HG02885 (cell line): ENCODE data around the gene FSD1.
"Not testable (repeated sequence)": the region's sequence is repeated elsewhere in the genome, so short reads cannot be mapped to it uniquely, and the experiment has no call there.

Source experiments
- ATAC-seq: cut with Tn5 transposase; IDR thresholded peaks from one replicate; pipeline ENCODE4 v1.9.1; 2021; ENCODE audit warnings: mild to moderate bottlenecking; ENCODE audit not compliant: unreplicated experiment, poor library complexity

Gene FSD1

GRCh38 chr19:4342314-4342614, 37.9 kb downstream of the FSD1 start:
- no peak for ATAC-seq

- peak; percentile 86 for ATAC-seq
These were observed 38.4 kb downstream of the FSD1 start for GRCh38 chr19:4342615-4343369.

- peak; percentile 66 for ATAC-seq
These were observed 39.2 kb downstream of the FSD1 start, which contains the start of gene MPND for GRCh38 chr19:4343370-4344307. Gene MPND, plus strand, starts transcription at chr19:4343562. Its CDS starts 32 bp downstream, at chr19:4343594.

DNA sequence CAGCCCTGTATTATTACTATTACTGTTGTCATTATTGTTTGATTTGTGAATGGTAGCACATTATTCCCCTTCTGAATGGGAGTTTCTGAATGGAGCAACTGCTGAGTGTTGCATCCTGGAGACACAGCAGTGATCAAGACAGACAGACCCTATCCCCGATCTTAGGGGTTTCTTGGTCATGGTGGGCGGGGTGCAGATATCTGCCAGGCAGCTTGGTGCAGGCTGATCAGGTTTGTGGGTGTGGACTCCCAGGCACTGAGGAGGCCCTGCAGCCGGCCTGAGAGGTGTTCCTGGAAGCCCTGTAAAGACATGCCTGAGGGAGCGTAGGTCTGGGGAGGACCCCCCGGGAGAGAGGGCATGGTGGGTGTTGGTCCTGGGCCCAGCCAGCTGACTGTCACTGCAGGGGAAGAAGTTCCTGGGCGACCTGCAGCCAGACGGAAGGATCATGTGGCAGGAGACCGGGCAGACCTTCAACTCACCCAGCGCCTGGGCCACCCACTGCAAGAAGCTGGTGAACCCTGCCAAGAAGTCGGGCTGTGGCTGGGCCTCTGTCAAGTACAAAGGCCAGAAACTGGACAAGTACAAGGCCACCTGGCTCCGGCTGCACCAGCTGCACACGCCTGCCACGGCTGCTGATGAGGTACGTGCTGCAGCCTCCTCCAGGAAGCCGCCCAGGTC, 41.1 kb downstream of the FSD1 start:
- ATAC-seq = no peak

GRCh38 chr19:4346020-4346383, 41.6 kb downstream of the FSD1 start:
- no peak for ATAC-seq

- ATAC-seq = no peak
These were observed 43.1 kb downstream of the FSD1 start for GRCh38 chr19:4347521-4347920.

DNA sequence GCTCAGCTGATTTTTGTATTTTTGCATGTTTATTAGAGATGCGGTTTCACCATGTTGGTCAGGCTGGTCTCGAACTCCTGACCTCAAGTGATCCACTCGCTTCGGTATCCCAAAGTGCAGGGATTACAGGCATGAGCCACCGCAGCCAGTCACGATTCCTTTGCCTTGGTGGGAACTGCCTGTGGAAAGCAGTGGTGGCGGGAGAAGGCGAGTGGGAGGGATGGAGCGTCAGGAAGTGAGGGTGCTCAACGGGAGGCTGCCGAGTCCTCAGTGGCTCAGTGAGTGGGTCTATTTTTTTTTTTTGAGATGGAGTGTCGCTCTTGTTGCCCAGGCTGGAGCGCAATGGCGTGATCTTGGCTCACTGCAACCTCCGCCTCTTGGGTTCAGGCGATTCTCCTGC, 44.8 kb downstream of the FSD1 start:
- ATAC-seq = not testable (repeated sequence)

DNA sequence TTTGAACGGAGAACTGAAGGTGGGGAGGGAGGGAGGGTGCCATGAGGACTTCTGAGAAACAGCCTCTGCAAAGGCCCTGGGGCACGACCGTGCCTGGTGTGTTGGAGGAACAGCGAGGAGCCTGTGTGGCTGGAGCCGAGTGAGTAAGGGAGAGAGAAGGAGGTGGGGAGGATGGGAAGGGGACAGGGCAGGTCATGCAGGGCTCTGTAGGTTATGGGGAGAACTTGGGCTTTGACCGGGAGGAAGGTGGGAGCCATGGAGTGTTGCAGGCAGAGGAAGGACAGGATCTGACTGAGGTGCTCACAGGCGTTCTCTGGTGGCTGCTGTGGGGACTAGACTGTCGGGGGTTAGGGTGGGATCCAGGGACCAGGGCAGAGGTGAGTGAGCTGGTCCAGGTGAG, 45.7 kb downstream of the FSD1 start:
- ATAC-seq = no peak

GRCh38 chr19:4350726-4351125, 46.3 kb downstream of the FSD1 start:
- no peak for ATAC-seq

GRCh38 chr19:4352701-4353121, 48.3 kb downstream of the FSD1 start:
- ATAC-seq = no peak

DNA sequence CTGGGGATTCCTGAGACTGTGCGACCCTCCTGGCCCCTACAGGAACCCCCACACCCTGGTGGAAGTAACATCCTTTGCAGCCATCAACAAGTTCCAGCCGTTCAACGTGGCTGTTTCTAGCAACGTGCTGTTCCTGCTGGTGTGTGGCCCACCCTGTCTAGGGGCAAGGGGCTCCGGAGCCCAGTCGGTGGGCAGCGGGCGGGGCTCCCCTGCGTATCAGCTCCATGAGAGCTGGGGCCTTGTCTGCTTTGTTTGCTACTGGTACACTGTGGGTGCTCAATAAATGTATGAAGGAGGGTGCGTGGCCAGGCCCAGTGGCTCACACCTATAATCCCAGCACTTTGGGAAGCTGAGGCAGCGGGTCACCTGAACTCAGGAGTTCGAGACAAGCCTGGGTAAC, 49.9 kb downstream of the FSD1 start:
- no peak for ATAC-seq

DNA sequence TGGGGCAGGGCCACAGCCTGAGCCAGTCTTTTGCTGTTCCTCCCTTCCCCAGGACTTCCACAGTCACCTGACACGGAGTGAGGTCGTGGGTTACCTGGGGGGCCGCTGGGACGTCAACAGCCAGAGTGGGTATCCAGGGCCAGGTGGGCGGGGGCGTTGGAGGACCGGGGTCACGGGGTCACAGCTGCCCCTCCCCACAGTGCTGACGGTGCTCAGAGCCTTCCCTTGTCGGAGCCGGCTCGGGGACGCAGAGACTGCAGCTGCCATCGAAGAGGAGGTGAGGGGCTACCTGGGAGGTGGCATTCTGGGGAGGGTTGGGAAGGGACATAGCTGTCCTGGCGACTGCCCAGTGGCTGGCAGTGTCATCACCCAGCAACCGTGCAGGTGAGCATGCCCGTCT, 50.5 kb downstream of the FSD1 start:
- no peak for ATAC-seq

- ATAC-seq = no peak
These were observed 52.8 kb downstream of the FSD1 start for GRCh38 chr19:4357095-4357797.

- ATAC-seq = no peak
These were observed 53.5 kb downstream of the FSD1 start for GRCh38 chr19:4357921-4358326.

GRCh38 chr19:4358709-4359626, 54.6 kb downstream of the FSD1 start:
- ATAC-seq = no peak

- no peak for ATAC-seq
These were observed 55.2 kb downstream of the FSD1 start for GRCh38 chr19:4359627-4360000.

DNA sequence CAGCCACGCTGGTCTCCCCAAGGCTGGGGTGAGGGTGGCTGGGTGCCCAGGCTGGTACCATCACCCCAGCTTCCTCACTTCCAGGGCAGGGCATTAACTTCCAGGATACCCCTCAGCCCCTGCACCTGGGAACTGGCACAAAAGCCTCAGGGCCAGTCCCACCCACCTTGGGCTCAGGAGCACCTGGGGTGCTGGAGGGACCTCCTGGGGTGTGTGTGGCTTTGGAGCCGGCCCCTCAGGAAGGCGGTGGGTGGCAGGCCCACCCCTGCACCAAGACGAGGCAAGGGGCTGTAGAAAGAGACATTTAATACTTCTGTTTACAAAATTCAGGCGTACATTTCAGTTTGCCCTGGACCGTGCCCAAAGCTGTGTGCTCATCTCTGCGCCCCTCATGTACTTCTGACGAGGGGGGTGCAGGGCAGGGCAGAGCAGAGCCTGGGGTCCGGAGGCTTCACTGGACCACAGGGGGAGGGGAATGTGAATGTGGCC, 55.7 kb downstream of the FSD1 start:
- ATAC-seq = no peak

GRCh38 chr19:4360641-4361151, 56.3 kb downstream of the FSD1 start:
- no peak for ATAC-seq
